Stimulated activated CD8-positive, alpha-beta memory T cell treated with anti-CD3 and anti-CD28 coated beads, Interleukin-2, amount 100 ng/mL, for 1 hour (primary cell): Measurements from ENCODE around the gene TIAM2.
"Not testable (repeated sequence)": the region's sequence is repeated elsewhere in the genome, so short reads cannot be mapped to it uniquely, and the experiment has no call there.

ENCODE experiments used
- DNase-seq, 2 donors: peaks; one replicate each; pipeline ENCODE4 v3.0.0-alpha.2; 2020; ENCODE audit warnings: low read depth in 2 of 2

The TIAM2 gene

GRCh38 chr6:155196911-155197310 lies 201.8 kb downstream of the TIAM2 start:
- no peak for DNase-seq

- DNase-seq, result no peak
Measured at GRCh38 chr6:155197932-155198331, 202.8 kb downstream of the TIAM2 start.

GRCh38 chr6:155200012-155200411 lies 204.9 kb downstream of the TIAM2 start:
- no peak for DNase-seq

- DNase-seq, result no peak
Measured at GRCh38 chr6:155201461-155202226, 206.5 kb downstream of the TIAM2 start.

- no peak for DNase-seq
Measured at GRCh38 chr6:155207223-155207622, 212.1 kb downstream of the TIAM2 start.

- no peak for DNase-seq
Measured at GRCh38 chr6:155212106-155212505, 217.0 kb downstream of the TIAM2 start.

- DNase-seq, result no peak
Measured at GRCh38 chr6:155212616-155213380, 217.7 kb downstream of the TIAM2 start.

GRCh38 chr6:155213611-155214372 lies 218.7 kb downstream of the TIAM2 start:
- DNase-seq, result no peak

- DNase-seq, result no peak
Measured at GRCh38 chr6:155215906-155216305, 220.8 kb downstream of the TIAM2 start.

- no peak for DNase-seq
Measured at GRCh38 chr6:155216312-155217046, 221.4 kb downstream of the TIAM2 start.

- not testable (repeated sequence) for DNase-seq
Measured at GRCh38 chr6:155218711-155219110, 223.6 kb downstream of the TIAM2 start.

- no peak for DNase-seq
Measured at GRCh38 chr6:155219299-155219698, 224.2 kb downstream of the TIAM2 start.

GRCh38 chr6:155219858-155220301 lies 224.8 kb downstream of the TIAM2 start:
- DNase-seq, result no peak

GRCh38 chr6:155221086-155221485 lies 226.0 kb downstream of the TIAM2 start:
- DNase-seq, result no peak

- no peak for DNase-seq
Measured at GRCh38 chr6:155222506-155222905, 227.4 kb downstream of the TIAM2 start.

GRCh38 chr6:155223646-155224451 lies 228.7 kb downstream of the TIAM2 start:
- DNase-seq, result no peak

- DNase-seq, result no peak
Measured at GRCh38 chr6:155224618-155225017, 229.5 kb downstream of the TIAM2 start.

- DNase-seq, result no peak
Measured at GRCh38 chr6:155227046-155227445, 231.9 kb downstream of the TIAM2 start.

GRCh38 chr6:155228546-155229166 lies 233.5 kb downstream of the TIAM2 start:
- DNase-seq, result no peak

GRCh38 chr6:155230975-155231374 lies 235.9 kb downstream of the TIAM2 start:
- DNase-seq, result not testable (repeated sequence)
